ENCODE data around the gene EPHA4. TPM values are rescaled to one million over a fixed set of nuclear protein-coding genes. Genes with fewer than 3 reads are reported as not detected.

Gene EPHA4
- total RNA-seq, 1 experiment from 2014 or later = 3.4 TPM

- ChIA-PET POLR2A (no interaction called here), CTCF (no interaction called here)
- H3K27me3 ChIP-seq (ENCODE audit: control insufficient read depth, insufficient read depth, low read length) = no peaks in the 10 kb centered on the region
- H3K4me1 ChIP-seq (ENCODE audit: control insufficient read depth, insufficient read depth, low read length) = no peaks in the 10 kb centered on the region
- no peaks in the 10 kb centered on the region for H3K36me3 ChIP-seq (ENCODE audit: control insufficient read depth, insufficient read depth, low read length)
- ATAC-seq (no peak), DNase-seq (ENCODE audit: low read depth, low spot score) (no peak)
- in situ Hi-C loops (cut with HindIII; ENCODE audit: low pct_unique_long_range_greater_than_20kb, low sequenced_read_pairs) (no loop called here), intact Hi-C loops (cut with micrococcal nuclease; ENCODE audit: unreplicated experiment) (no loop called here)
- no peak overlapping the region for H3K27ac ChIP-seq (ENCODE audit: low read length)
- H3K4me3 ChIP-seq (ENCODE audit: low read depth in 2 of 2, low read length in 2 of 2) = no peak overlapping the region
- TF ChIP-seq, protein P1, sequence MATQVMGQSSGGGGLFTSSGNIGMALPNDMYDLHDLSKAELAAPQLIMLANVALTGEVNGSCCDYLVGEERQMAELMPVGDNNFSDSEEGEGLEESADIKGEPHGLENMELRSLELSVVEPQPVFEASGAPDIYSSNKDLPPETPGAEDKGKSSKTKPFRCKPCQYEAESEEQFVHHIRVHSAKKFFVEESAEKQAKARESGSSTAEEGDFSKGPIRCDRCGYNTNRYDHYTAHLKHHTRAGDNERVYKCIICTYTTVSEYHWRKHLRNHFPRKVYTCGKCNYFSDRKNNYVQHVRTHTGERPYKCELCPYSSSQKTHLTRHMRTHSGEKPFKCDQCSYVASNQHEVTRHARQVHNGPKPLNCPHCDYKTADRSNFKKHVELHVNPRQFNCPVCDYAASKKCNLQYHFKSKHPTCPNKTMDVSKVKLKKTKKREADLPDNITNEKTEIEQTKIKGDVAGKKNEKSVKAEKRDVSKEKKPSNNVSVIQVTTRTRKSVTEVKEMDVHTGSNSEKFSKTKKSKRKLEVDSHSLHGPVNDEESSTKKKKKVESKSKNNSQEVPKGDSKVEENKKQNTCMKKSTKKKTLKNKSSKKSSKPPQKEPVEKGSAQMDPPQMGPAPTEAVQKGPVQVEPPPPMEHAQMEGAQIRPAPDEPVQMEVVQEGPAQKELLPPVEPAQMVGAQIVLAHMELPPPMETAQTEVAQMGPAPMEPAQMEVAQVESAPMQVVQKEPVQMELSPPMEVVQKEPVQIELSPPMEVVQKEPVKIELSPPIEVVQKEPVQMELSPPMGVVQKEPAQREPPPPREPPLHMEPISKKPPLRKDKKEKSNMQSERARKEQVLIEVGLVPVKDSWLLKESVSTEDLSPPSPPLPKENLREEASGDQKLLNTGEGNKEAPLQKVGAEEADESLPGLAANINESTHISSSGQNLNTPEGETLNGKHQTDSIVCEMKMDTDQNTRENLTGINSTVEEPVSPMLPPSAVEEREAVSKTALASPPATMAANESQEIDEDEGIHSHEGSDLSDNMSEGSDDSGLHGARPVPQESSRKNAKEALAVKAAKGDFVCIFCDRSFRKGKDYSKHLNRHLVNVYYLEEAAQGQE (IDR thresholded peaks at IDR 0.05; ENCODE audit: insufficient read depth in 1 of 2, low read depth in 2 of 2, low read length in 1 of 2) = no peak
- no peak for TF ChIP-seq TCF7L2 (IDR thresholded peaks at IDR 0.05; ENCODE audit: low read depth, low read length)
- TF ChIP-seq POLR2AphosphoS5 (IDR thresholded peaks at IDR 0.05; ENCODE audit: low read depth, low read length) = no peak
- TF ChIP-seq, protein P2, sequence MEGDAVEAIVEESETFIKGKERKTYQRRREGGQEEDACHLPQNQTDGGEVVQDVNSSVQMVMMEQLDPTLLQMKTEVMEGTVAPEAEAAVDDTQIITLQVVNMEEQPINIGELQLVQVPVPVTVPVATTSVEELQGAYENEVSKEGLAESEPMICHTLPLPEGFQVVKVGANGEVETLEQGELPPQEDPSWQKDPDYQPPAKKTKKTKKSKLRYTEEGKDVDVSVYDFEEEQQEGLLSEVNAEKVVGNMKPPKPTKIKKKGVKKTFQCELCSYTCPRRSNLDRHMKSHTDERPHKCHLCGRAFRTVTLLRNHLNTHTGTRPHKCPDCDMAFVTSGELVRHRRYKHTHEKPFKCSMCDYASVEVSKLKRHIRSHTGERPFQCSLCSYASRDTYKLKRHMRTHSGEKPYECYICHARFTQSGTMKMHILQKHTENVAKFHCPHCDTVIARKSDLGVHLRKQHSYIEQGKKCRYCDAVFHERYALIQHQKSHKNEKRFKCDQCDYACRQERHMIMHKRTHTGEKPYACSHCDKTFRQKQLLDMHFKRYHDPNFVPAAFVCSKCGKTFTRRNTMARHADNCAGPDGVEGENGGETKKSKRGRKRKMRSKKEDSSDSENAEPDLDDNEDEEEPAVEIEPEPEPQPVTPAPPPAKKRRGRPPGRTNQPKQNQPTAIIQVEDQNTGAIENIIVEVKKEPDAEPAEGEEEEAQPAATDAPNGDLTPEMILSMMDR (IDR thresholded peaks at IDR 0.05) = no peak
- no peak for TF ChIP-seq SIN3A (IDR thresholded peaks at IDR 0.05; ENCODE audit: borderline replicate concordance, insufficient read depth, low read depth, low read length)
- H3K9me3 ChIP-seq (ENCODE audit: control insufficient read depth, insufficient read depth, low read depth, low read length) = no peaks in the 10 kb centered on the region
- BruUV-seq (replicated peaks) = no TSS peak
These were observed 16.3 kb upstream of the EPHA4 start for GRCh38 chr2:221588306-221588985.

DNA sequence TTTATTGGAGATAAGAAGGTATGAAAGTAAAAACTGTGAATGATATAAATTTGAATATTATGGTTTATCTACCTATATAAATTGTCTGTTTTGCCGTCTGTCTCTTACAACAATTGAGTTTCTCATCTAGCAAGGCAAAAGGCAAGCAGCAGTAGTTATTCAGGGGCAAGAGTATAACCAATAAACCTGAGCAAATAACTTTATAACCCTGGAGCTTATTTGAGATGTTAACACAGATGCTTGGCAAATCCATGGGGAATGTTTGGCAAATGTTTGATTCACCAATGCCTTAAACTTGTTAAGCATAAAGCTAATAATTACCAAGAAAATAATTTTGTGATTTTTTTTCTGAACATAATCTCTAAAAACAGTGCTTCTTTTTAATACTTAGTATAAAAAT, 9.9 kb upstream of the EPHA4 start:
- in situ Hi-C loops (cut with HindIII; ENCODE audit: low pct_unique_long_range_greater_than_20kb, low sequenced_read_pairs) (no loop called here), intact Hi-C loops (cut with micrococcal nuclease; ENCODE audit: unreplicated experiment) (no loop called here)
- no peak for DNase-seq (ENCODE audit: low read depth, low spot score)
- no peaks in the 10 kb centered on the region for H3K4me1 ChIP-seq (ENCODE audit: control insufficient read depth, insufficient read depth, low read length)
- no peak for TF ChIP-seq TCF7L2 (IDR thresholded peaks at IDR 0.05; ENCODE audit: low read depth, low read length)
- TF ChIP-seq POLR2AphosphoS5 (IDR thresholded peaks at IDR 0.05; ENCODE audit: low read depth, low read length) = no peak
- TF ChIP-seq, protein P2 (IDR thresholded peaks at IDR 0.05) = no peak
- TF ChIP-seq SIN3A (IDR thresholded peaks at IDR 0.05; ENCODE audit: borderline replicate concordance, insufficient read depth, low read depth, low read length) = no peak
- BruUV-seq (replicated peaks) = no TSS peak
- no peak for ATAC-seq
- H3K27me3 ChIP-seq (ENCODE audit: control insufficient read depth, insufficient read depth, low read length) = peaks cover 5% of the 10 kb centered on the region
- POLR2A ChIA-PET = no interaction called here
- CTCF ChIA-PET = no interaction called here
- H3K36me3 ChIP-seq (ENCODE audit: control insufficient read depth, insufficient read depth, low read length) = no peaks in the 10 kb centered on the region
- H3K27ac ChIP-seq (ENCODE audit: low read length) = no peak overlapping the region
- no peaks in the 10 kb centered on the region for H3K9me3 ChIP-seq (ENCODE audit: control insufficient read depth, insufficient read depth, low read depth, low read length)
- no peak overlapping the region for H3K4me3 ChIP-seq (ENCODE audit: low read depth in 2 of 2, low read length in 2 of 2)

Data from Panc1 (cell line).